T-cell (primary cell): ENCODE measurements around the gene TMEM271. TPM values are rescaled to one million over a fixed set of nuclear protein-coding genes. Genes with fewer than 3 reads are reported as not detected.

Source experiments
- ATAC-seq, 4 experiments: fragments of 200-7000 bp in 3 of 4; fragments of 150-1000 bp in 1 of 4; cut with Tn5 transposase; replicated peaks in 1 of 4; 1 replicate in 3 of 4; 2 replicates in 1 of 4; pipeline ENCODE4 v1.10.0; 2021; ENCODE audit warnings: moderate library complexity in 3 of 4, mild to moderate bottlenecking in 2 of 4, moderate number of reproducible peaks in 1 of 4
- CTCF ChIA-PET, 2 donors: fragments of 300-600 bp; sonication (Branson Sonifier 250); formaldehyde crosslinking; loops; one replicate each; lab custom pipeline; 2022; ENCODE audit warnings: antibody characterized with exemption in 2 of 2; lab: Charles Lee
- POLR2A ChIA-PET, 2 donors: fragments of 300-600 bp; sonication (Branson Sonifier 250); formaldehyde crosslinking; loops; one replicate each; lab custom pipeline; 2022; ENCODE audit warnings: antibody characterized with exemption in 2 of 2; lab: Charles Lee
- DNase-seq, 35 experiments: peaks; one replicate each; pipeline versions ENCODE4 v3.0.0 to v3.0.0-alpha.2; 2013 to 2023
- H3K27ac ChIP-seq: one replicate; pipeline ENCODE4 v1.5.1; 2013; ENCODE audit warnings: low read length
- H3K27me3 ChIP-seq, 2 experiments: replicated peaks in 1 of 2; 1 replicate in 1 of 2; 2 replicates in 1 of 2; pipeline versions ENCODE4 v1.6.1 to v1.7.0; 2013; ENCODE audit warnings: low read length in 1 of 2, mixed read lengths in 1 of 2; ENCODE audit not compliant: control insufficient read depth in 2 of 2, insufficient read depth in 2 of 2; ENCODE audit errors: extremely low read depth in 1 of 2
- H3K36me3 ChIP-seq, 2 donors: 1 replicate in 1 of 2; 2 replicates in 1 of 2; pipeline versions ENCODE4 v1.6.1 to v1.7.0; 2013; ENCODE audit warnings: low read length in 1 of 2; ENCODE audit not compliant: control insufficient read depth in 2 of 2, insufficient read depth in 1 of 2; ENCODE audit errors: extremely low read depth in 1 of 2
- H3K4me1 ChIP-seq, 2 experiments: 1 replicate in 1 of 2; 2 replicates in 1 of 2; pipeline versions ENCODE4 v1.6.1 to v1.7.0; 2013; ENCODE audit warnings: low read length in 2 of 2, mixed read lengths in 1 of 2; ENCODE audit not compliant: insufficient read depth in 2 of 2, control insufficient read depth in 1 of 2; ENCODE audit errors: extremely low read depth in 1 of 2
- H3K4me3 ChIP-seq, 2 donors: 1 replicate in 1 of 2; 2 replicates in 1 of 2; pipeline versions ENCODE4 v1.5.1 to v1.7.0; 2013; ENCODE audit warnings: mild to moderate bottlenecking in 2 of 2, low read length in 1 of 2, moderate library complexity in 1 of 2; ENCODE audit not compliant: control insufficient read depth in 1 of 2; ENCODE audit errors: extremely low read depth in 1 of 2
- H3K9me3 ChIP-seq: 2 replicates; pipeline ENCODE4 v1.7.0; 2013
- H3K27ac Mint-ChIP-seq, 2 donors: one replicate each; pipeline ENCODE4 v1.8.0; 2020 to 2021; ENCODE audit warnings: mild to moderate bottlenecking in 2 of 2, mixed read lengths in 2 of 2
- H3K27me3 Mint-ChIP-seq, 2 donors: one replicate each; pipeline ENCODE4 v1.8.0; 2021 to 2022; ENCODE audit warnings: mixed read lengths in 2 of 2
- H3K36me3 Mint-ChIP-seq: one replicate; pipeline ENCODE4 v1.8.0; 2021; ENCODE audit warnings: mixed read lengths
- H3K4me1 Mint-ChIP-seq, 3 donors: one replicate each; pipeline ENCODE4 v1.8.0; 2020 to 2022; ENCODE audit warnings: mixed read lengths in 3 of 3, mild to moderate bottlenecking in 1 of 3
- H3K4me3 Mint-ChIP-seq, 3 donors: one replicate each; pipeline ENCODE4 v1.8.0; 2020 to 2022; ENCODE audit warnings: mild to moderate bottlenecking in 3 of 3, mixed read lengths in 3 of 3, moderate library complexity in 3 of 3
- H3K9me3 Mint-ChIP-seq, 3 donors: one replicate each; pipeline ENCODE4 v1.8.0; 2020 to 2022; ENCODE audit warnings: mixed read lengths in 3 of 3
- WGBS: methylation state at CpG from one replicate; pipeline ENCODE4 v1.1.5; 2013; ENCODE audit warnings: missing lambda C conversion rate; ENCODE audit not compliant: insufficient coverage; 5-methylcytosine and 5-hydroxymethylcytosine counted together
- total RNA-seq, 35 experiments: library from RNA in 6 of 35; stranded (reverse) in 6 of 35; fragments of 120-200 nt in 1 of 35; gene quantifications; one replicate each; pipeline versions ENCODE4 v1.2.1 to v1.2.4 and lab custom pipeline; 2013 to 2026

The TMEM271 gene
- total RNA-seq, 5 donors from 2014 or later (not counting 1 experiment from before 2014, with no cell fraction given): not detected

DNA sequence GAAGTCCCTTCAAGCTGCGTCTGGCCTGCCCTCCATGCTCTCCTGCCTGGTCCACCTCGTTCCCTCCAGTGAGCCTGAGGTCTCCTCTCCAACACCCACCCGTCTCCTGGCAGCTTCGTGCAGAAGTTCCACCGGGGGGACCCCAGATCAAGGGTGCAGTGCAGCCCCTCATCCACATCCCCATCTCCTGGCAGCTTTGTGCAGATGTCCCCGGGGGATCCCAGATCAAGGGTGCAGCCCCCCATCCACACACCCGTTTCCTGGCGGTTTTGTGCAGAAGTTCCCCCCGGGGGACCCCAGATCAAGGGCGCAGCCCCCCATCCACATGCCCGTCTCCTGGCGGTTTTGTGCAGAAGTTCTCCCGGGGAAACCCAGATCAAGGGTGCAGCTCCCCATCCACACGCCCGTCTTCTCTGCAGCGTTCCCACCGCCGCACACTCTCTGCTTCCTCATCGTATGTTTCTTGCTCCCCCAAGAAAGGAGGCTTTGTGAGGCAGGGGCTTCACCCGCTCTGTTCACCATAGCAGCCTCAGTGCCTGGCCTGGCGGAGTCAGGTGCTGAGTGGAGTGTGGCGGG lies 41.4 kb downstream of the TMEM271 start:
- CTCF ChIA-PET: interaction anchor here in 1 of 2 donors (0.6 kb wide), 1 partner anchor 105 kb away, joined by 5 read pairs; no protein-coding TSS in a partner anchor
- Mint-ChIP-seq H3K36me3 (peaks cover 74% of the 10 kb centered on the region), H3K27ac (no peak overlapping the region), H3K4me1 (peaks cover 0 to 1% (median 0%) of the 10 kb centered on the region in 3 donors), H3K9me3 (peaks cover 0 to 5% (median 3%) of the 10 kb centered on the region in 3 donors), H3K4me3 (no peak overlapping the region), H3K27me3 (no peaks in the 10 kb centered on the region)
- Histone ChIP-seq H3K27me3 (no peaks in the 10 kb centered on the region), H3K27ac (no peak overlapping the region), H3K36me3 (peaks cover 34 to 44% of the 10 kb centered on the region in 2 donors), H3K4me1 (no peaks in the 10 kb centered on the region), H3K4me3 (no peak overlapping the region), H3K9me3 (no peaks in the 10 kb centered on the region)
- POLR2A ChIA-PET: interaction anchor here in 1 of 2 donors (0.6 kb wide), 1 partner anchor 69 kb away, joined by 3 read pairs; no protein-coding TSS in a partner anchor
- 90% methylated on average over 12 of the region's 22 CpGs for WGBS
- DNase-seq: no peak
- no peak for ATAC-seq

DNA sequence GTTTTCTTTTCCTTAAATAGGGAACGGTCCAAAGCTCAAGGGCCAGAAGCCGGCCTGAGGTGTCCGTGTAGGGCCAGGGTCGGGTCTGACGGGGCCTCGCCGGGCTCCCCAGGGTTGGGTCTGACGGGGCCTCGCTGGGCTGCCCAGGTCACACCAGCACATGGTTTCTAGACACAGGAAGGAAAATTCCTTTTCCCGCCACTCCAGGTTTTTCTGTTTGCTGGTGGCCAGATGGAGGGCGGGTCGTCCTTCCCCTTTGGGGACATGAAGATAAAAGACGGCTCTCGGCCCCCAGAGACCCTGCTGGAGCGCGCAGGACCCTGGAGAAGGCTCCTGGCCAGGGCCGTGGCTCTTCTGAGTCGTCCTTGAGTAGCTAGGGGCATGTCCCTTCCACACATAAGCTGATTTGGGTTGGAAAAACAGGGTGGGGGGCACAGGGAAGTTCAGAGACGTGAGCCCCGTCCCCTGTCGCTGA lies 42.0 kb downstream of the TMEM271 start:
- POLR2A ChIA-PET: interaction anchor here in 1 of 2 donors (0.6 kb wide), 1 partner anchor 69 kb away, joined by 3 read pairs; no protein-coding TSS in a partner anchor

GRCh38 chr4:533318-534100 lies 42.6 kb downstream of the TMEM271 start:
- H3K4me3 ChIP-seq: no peak overlapping the region
- Mint-ChIP-seq H3K27me3 (no peaks in the 10 kb centered on the region), H3K27ac (no peak overlapping the region), H3K9me3 (peaks cover 0 to 5% (median 0%) of the 10 kb centered on the region in 3 donors), H3K4me1 (peaks cover 0 to 1% (median 0%) of the 10 kb centered on the region in 3 donors), H3K4me3 (no peak overlapping the region), H3K36me3 (peaks cover 75% of the 10 kb centered on the region)
- H3K4me1 ChIP-seq: no peaks in the 10 kb centered on the region
- CTCF ChIA-PET: no interaction called here
- POLR2A ChIA-PET: no interaction called here
- H3K27me3 ChIP-seq: no peaks in the 10 kb centered on the region
- no peak for DNase-seq
- no peak overlapping the region for H3K27ac ChIP-seq
- 97% methylated on average over 34 of the region's 36 CpGs for WGBS
- H3K9me3 ChIP-seq: no peaks in the 10 kb centered on the region
- peak in 1 of 4 experiments; percentile 12 for ATAC-seq
- H3K36me3 ChIP-seq: peaks cover 34 to 49% of the 10 kb centered on the region in 2 donors

More for the DNA sequence above, 42.0 kb downstream of the TMEM271 start:
- H3K27me3 ChIP-seq: no peaks in the 10 kb centered on the region
- CTCF ChIA-PET: interaction anchor here in 1 of 2 donors (0.6 kb wide), 1 partner anchor 105 kb away, joined by 5 read pairs; no protein-coding TSS in a partner anchor
- Mint-ChIP-seq H3K27me3 (no peaks in the 10 kb centered on the region), H3K27ac (no peak overlapping the region), H3K4me3 (no peak overlapping the region), H3K4me1 (peaks cover 0 to 1% (median 0%) of the 10 kb centered on the region in 3 donors), H3K36me3 (peaks cover 75% of the 10 kb centered on the region), H3K9me3 (peaks cover 0 to 5% (median 0%) of the 10 kb centered on the region in 3 donors)
- DNase-seq: no peak
- H3K9me3 ChIP-seq: no peaks in the 10 kb centered on the region
- no peak overlapping the region for H3K27ac ChIP-seq
- H3K36me3 ChIP-seq: peaks cover 34 to 46% of the 10 kb centered on the region in 2 donors
- WGBS: 100% methylated on average over 15 of the region's 21 CpGs
- H3K4me1 ChIP-seq: no peaks in the 10 kb centered on the region
- no peak overlapping the region for H3K4me3 ChIP-seq
- no peak for ATAC-seq

DNA sequence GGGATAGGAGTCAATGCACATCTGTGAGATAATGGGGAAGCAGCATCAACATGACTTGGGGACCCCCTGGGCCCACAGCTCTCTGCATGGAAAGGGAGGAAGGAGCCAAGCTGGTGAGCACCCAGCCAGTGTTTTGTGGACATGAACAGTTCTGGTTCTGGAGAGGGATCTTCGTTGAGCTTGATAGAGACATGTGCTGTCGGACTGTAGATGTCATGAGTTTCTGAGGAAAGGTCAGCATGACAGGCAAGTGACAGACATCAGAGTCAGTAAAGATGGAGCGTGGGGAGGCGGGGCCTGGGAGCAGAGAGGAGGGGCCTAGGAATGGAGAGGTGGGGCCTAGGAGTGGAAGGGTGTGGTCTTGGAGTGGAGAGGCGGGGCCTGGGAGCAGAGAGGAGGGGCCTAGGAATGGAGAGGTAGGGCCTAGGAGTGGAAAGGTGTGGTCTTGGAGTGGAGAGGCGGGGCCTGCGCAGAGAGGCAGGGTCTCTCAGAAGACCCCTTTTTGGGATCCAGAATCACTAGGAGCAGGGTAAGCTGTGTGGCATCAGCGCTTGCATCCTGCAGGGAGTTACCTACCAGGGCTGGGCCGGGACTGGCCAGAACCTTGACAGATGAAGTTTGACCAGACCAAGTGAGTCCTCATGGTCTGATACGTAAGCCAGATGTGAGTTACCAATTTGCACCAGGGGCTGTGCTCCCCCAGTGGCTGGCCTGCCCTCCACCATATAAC lies 43.3 kb downstream of the TMEM271 start:
- peak in 2 of 4 experiments; percentile 23 to 36 for ATAC-seq
- peak overlapping the region in 1 of 2 donors; percentile 12 for H3K27ac Mint-ChIP-seq
- CTCF ChIA-PET: no interaction called here

DNA sequence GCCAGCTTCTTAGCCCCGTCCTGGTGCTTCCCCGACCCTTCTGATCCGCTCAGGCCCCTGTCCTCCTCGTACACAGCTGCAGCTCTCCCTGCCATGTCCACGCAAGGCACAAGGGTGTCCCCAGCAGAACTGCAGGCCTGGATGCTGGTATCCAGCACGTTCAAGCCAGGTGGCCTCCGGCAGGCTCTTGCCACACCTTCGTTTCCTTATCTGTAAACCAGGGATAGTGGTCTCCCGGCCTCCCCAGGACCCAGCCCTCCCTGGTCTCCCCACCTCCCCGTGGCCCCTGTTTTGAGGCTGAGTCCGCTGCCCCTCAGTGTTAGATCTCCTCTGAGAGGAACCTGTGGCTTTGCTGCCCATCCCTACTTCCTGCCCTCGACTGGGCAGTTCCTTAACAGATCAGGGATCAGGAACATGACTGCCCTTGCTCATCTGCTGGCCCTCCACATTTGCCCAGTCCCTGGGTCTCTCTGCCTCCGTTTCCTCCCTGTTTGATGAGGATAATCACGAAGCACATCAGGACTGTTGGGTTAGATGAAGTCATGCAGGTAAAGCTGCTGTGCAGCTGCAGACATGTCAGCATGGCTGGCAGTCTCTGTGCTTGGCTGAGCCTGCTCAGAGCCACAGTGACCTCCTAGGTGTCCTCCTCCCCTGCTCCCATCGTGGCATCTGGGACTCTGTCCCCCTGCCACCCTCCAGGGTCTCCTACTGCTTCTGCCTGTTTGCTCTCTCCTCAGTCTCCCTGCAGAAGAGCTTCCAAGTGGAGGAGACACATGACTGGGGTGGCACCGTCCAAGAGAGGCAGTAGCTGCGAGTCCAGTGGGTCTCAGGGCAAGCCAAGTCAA lies 44.2 kb downstream of the TMEM271 start:
- ATAC-seq: no peak
- Mint-ChIP-seq H3K27me3 (no peaks in the 10 kb centered on the region), H3K4me3 (no peak overlapping the region), H3K36me3 (peaks cover 79% of the 10 kb centered on the region), H3K27ac (peak overlapping the region in 1 of 2 donors; percentile 4), H3K9me3 (peaks cover 0 to 5% (median 0%) of the 10 kb centered on the region in 3 donors), H3K4me1 (peaks cover 0 to 1% (median 0%) of the 10 kb centered on the region in 3 donors)
- Histone ChIP-seq H3K4me1 (no peaks in the 10 kb centered on the region), H3K4me3 (no peak overlapping the region), H3K27ac (no peak overlapping the region), H3K27me3 (no peaks in the 10 kb centered on the region), H3K9me3 (no peaks in the 10 kb centered on the region), H3K36me3 (peaks cover 28 to 57% of the 10 kb centered on the region in 2 donors)
- ChIA-PET POLR2A (no interaction called here), CTCF (no interaction called here)
- WGBS: 92% methylated on average over 15 of the region's 17 CpGs
- no peak for DNase-seq

More for the DNA sequence above, 43.3 kb downstream of the TMEM271 start:
- POLR2A ChIA-PET: no interaction called here
- Histone ChIP-seq H3K4me1 (no peaks in the 10 kb centered on the region), H3K27me3 (no peaks in the 10 kb centered on the region), H3K27ac (no peak overlapping the region), H3K4me3 (no peak overlapping the region), H3K36me3 (peaks cover 32 to 49% of the 10 kb centered on the region in 2 donors), H3K9me3 (no peaks in the 10 kb centered on the region)
- H3K27me3 Mint-ChIP-seq: no peaks in the 10 kb centered on the region
- WGBS: 98% methylated on average over 10 of the region's 10 CpGs
- DNase-seq: no peak
- peaks cover 0 to 5% (median 0%) of the 10 kb centered on the region in 3 donors for H3K9me3 Mint-ChIP-seq
- peaks cover 0 to 1% (median 0%) of the 10 kb centered on the region in 3 donors for H3K4me1 Mint-ChIP-seq
- peaks cover 76% of the 10 kb centered on the region for H3K36me3 Mint-ChIP-seq
- H3K4me3 Mint-ChIP-seq: no peak overlapping the region
